Measurements from ENCODE around the gene SP7. TPM values are rescaled to one million over a fixed set of nuclear protein-coding genes. Genes with fewer than 3 reads are reported as not detected.

Gene SP7
- total and polyA plus RNA-seq, 9 of the 15 experiments (the other 6 are each of a cell fraction or from before 2014, with no cell fraction given) = 0.04 TPM; not detected in 8

- DNase-seq (ENCODE audit: extremely low read depth in 1 of 4, low spot score in 3 of 4) (no peak), FAIRE-seq (no peak), ATAC-seq (no peak)
- Histone ChIP-seq H3K9me3 (replicated peaks; ENCODE audit: control insufficient read depth, insufficient read depth, low read depth, low read length) (no peaks in the 10 kb centered on the region), H3K4me3 (no peak overlapping the region), H3K9me1 (ENCODE audit: control insufficient read depth, insufficient read depth, low read length) (no peaks in the 10 kb centered on the region), H3K36me3 (ENCODE audit: control insufficient read depth, insufficient read depth, low read length) (no peaks in the 10 kb centered on the region), H4K20me1 (replicated peaks; ENCODE audit: control insufficient read depth, insufficient read depth, low read length) (no peaks in the 10 kb centered on the region), H2AFZ (ENCODE audit: low read depth, low read length) (no peak overlapping the region), H3K27ac (ENCODE audit: extremely low read depth, low read depth, low read length) (no peak overlapping the region), H3K27me3 (ENCODE audit: control insufficient read depth in 2 of 2, insufficient read depth in 2 of 2, low read length in 2 of 2) (no peaks in the 10 kb centered on the region), H3K4me2 (ENCODE audit: insufficient read depth, low read length) (no peak overlapping the region), H3K4me1 (replicated peaks in 1 of 2; ENCODE audit: control insufficient read depth in 2 of 2, insufficient read depth in 2 of 2, low read length in 2 of 2) (peaks cover 10 to 12% of the 10 kb centered on the region in 2 experiments), H3K9ac (ENCODE audit: insufficient read depth in 1 of 2, low read depth in 2 of 2, low read length in 2 of 2) (no peak overlapping the region), H3K79me2 (ENCODE audit: control insufficient read depth, insufficient read depth, low read length) (no peaks in the 10 kb centered on the region)
- WGBS (ENCODE audit: insufficient coverage, low coverage, missing lambda C conversion rate) = 68% methylated on average over 5 of the region's 5 CpGs
- in situ Hi-C loops (cut with MboI) (loop anchor here (5.0 kb wide), 1 partner anchor 63 kb away; the partner anchor contains the start of gene AMHR2), intact Hi-C loops (cut with micrococcal nuclease) (no loop called here)
- no peak for TF ChIP-seq ZNF512 (tag; IDR thresholded peaks at IDR 0.05)
- TF ChIP-seq DDX20 (tag; IDR thresholded peaks at IDR 0.05; ENCODE audit: low read depth) = peak; percentile 62; the same call in 1 of the 2 replicates
- TF ChIP-seq PTTG1 (tag; IDR thresholded peaks at IDR 0.05; ENCODE audit: low read depth) = peak; percentile 57; the same call in 1 of the 2 replicates
- no peak for TF ChIP-seq ZNF766 (CRISPR knock-in tag; conservative IDR thresholded peaks at IDR 0.05)
- CTCF ChIA-PET (ENCODE audit: low intra/inter-chr PET ratio) = no interaction called here
- BruUV-seq (replicated peaks) = no TSS peak
- POLR2A ChIA-PET = interaction anchor here (0.6 kb wide), 1 partner anchor 90 kb away, joined by 3 read pairs; no protein-coding TSS in a partner anchor
These were observed 22.8 kb upstream of the SP7 start for GRCh38 chr12:53358836-53359419.

Measured in K562 (cell line).